ENCODE data around the gene JAKMIP3.

The JAKMIP3 gene

DNA sequence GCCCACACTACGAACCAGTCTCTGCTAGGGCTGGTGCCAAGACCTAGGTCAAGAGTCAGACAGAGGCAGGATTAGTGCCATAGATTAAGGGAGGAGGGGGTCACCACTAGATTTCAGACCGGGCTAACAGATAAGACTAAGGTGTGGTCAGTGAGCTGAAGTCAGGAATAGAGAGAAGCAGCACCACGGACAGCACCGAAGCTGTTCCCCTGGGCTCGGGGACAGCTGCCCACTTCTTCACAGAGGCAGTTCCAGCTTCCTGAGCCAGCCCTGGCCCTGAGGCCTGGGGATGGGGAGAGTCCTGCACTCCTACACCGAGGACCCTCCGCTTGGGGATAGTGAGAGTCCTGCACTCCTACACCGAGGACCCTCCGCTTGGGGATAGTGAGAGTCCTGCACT is 11.2 kb upstream of the JAKMIP3 start:
- no peak for DNase-seq
- H3K4me1 ChIP-seq (ENCODE audit: control extremely low read depth in 1 of 4, control insufficient read depth in 4 of 4, insufficient read depth in 4 of 4, low read length in 3 of 4), result no peaks in the 10 kb centered on the region
- ChIA-PET CTCF (no interaction called here), POLR2A (no interaction called here)
- WGBS (ENCODE audit: insufficient coverage), result 63% methylated on average over 8 of the region's 9 CpGs
- H3K27me3 ChIP-seq (replicated peaks in 2 of 5; ENCODE audit: control insufficient read depth in 4 of 5, insufficient read depth in 5 of 5, low read length in 4 of 5), result peaks cover 0 to 22% (median 1%) of the 10 kb centered on the region in 5 experiments
- no peak overlapping the region for H3K27ac ChIP-seq (ENCODE audit: insufficient read depth in 1 of 2, low read depth in 1 of 2, low read length in 2 of 2, poor library complexity in 1 of 2, severe bottlenecking in 2 of 2)
- H3K36me3 ChIP-seq (ENCODE audit: control insufficient read depth in 4 of 4, insufficient read depth in 4 of 4, low read length in 3 of 4), result no peaks in the 10 kb centered on the region
- no peak overlapping the region for H3K4me3 ChIP-seq (ENCODE audit: control insufficient read depth in 1 of 7, extremely low read depth in 1 of 7, insufficient read depth in 4 of 7, low read depth in 2 of 7, low read length in 6 of 7)
- H3K9me3 ChIP-seq (ENCODE audit: control extremely low read depth in 1 of 5, control insufficient read depth in 4 of 5, insufficient read depth in 2 of 5, low read depth in 1 of 5, low read length in 4 of 5), result peaks cover 0 to 35% (median 18%) of the 10 kb centered on the region in 5 experiments

DNA sequence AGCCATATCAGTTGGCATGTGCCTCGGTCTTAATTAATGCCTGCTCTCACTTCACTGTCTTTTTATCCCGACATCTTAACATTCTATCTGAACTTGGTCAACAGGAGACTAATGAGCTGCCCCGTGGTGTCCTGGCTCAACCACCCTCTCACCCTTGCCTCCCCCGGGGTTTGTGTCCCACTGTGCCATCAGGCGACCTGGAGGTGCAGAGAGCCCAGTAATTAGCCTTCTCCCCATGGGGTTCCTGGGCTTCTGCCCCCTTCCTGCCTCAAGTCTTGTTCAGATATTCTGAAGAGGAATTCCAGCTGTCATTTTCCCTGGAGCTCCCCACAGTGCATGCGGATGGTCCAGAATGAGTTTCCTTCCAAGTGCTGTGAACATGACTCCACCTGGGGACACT is 10.1 kb upstream of the JAKMIP3 start:
- Histone ChIP-seq H3K27ac (ENCODE audit: insufficient read depth in 1 of 2, low read depth in 1 of 2, low read length in 2 of 2, poor library complexity in 1 of 2, severe bottlenecking in 2 of 2) (no peak overlapping the region), H3K4me1 (ENCODE audit: control extremely low read depth in 1 of 4, control insufficient read depth in 4 of 4, insufficient read depth in 4 of 4, low read length in 3 of 4) (no peaks in the 10 kb centered on the region), H3K4me3 (ENCODE audit: control insufficient read depth in 1 of 7, extremely low read depth in 1 of 7, insufficient read depth in 4 of 7, low read depth in 2 of 7, low read length in 6 of 7) (no peak overlapping the region), H3K36me3 (ENCODE audit: control insufficient read depth in 4 of 4, insufficient read depth in 4 of 4, low read length in 3 of 4) (no peaks in the 10 kb centered on the region), H3K27me3 (replicated peaks in 2 of 5; ENCODE audit: control insufficient read depth in 4 of 5, insufficient read depth in 5 of 5, low read length in 4 of 5) (peaks cover 0 to 25% (median 1%) of the 10 kb centered on the region in 5 experiments), H3K9me3 (ENCODE audit: control extremely low read depth in 1 of 5, control insufficient read depth in 4 of 5, insufficient read depth in 2 of 5, low read depth in 1 of 5, low read length in 4 of 5) (peaks cover 0 to 33% (median 18%) of the 10 kb centered on the region in 5 experiments)
- ChIA-PET CTCF (no interaction called here), POLR2A (no interaction called here)
- no peak for DNase-seq
- WGBS (ENCODE audit: insufficient coverage), result 86% methylated on average over 6 of the region's 6 CpGs

DNA sequence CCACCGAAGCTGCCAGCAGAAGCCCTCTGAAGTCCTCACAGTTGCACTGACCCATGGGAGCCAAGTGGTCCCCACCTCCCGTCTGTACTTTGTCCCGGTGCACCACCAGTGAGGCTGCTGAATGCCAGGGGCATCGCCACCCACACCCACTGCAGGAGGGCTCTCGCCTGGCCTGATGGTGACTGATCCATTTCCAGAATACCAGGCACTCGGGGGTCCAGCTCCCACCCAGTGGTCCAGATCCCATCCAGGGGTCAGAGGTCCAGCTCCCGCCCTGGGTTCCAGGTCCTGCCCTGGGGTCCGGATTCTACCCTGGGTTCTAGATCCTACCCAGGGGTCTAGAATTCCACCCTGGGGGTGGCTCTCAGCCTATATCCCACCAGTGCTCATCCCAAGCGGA is 9.1 kb upstream of the JAKMIP3 start:
- H3K9me3 ChIP-seq (ENCODE audit: control extremely low read depth in 1 of 5, control insufficient read depth in 4 of 5, insufficient read depth in 2 of 5, low read depth in 1 of 5, low read length in 4 of 5), result peaks cover 0 to 26% (median 17%) of the 10 kb centered on the region in 5 experiments
- WGBS (ENCODE audit: insufficient coverage), result 98% methylated on average over 7 of the region's 9 CpGs
- CTCF ChIA-PET, result no interaction called here

DNA sequence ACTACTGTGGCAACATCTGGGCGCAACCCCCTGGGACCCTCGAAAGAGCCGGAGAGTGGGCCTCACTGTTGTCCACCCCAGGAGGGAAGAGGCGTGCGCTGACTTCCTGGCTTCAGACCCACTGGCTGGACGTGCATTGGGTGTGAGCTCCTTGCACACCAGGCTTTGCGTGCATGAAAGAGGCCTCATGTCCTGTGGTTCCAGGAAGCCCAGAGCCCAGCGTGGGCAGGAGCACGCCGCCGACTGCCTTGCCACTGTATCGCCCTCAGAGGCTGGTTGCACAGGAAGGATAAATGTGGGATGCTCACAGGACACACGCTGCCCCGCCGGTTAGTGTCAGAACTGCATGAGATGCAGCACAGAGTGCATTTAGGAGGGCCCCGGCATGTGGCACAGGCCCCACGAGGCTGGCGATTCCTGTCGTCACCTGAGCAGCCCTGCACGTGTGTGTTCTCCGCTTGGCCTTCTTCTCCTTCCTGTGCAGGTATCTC is 8.5 kb upstream of the JAKMIP3 start:
- Histone ChIP-seq H3K9me3 (ENCODE audit: control extremely low read depth in 1 of 5, control insufficient read depth in 4 of 5, insufficient read depth in 2 of 5, low read depth in 1 of 5, low read length in 4 of 5) (peaks cover 0 to 20% (median 11%) of the 10 kb centered on the region in 5 experiments), H3K36me3 (ENCODE audit: control insufficient read depth in 4 of 4, insufficient read depth in 4 of 4, low read length in 3 of 4) (no peaks in the 10 kb centered on the region), H3K27ac (ENCODE audit: insufficient read depth in 1 of 2, low read depth in 1 of 2, low read length in 2 of 2, poor library complexity in 1 of 2, severe bottlenecking in 2 of 2) (no peak overlapping the region), H3K27me3 (replicated peaks in 2 of 5; ENCODE audit: control insufficient read depth in 4 of 5, insufficient read depth in 5 of 5, low read length in 4 of 5) (peaks cover 0 to 37% (median 3%) of the 10 kb centered on the region in 5 experiments), H3K4me1 (ENCODE audit: control extremely low read depth in 1 of 4, control insufficient read depth in 4 of 4, insufficient read depth in 4 of 4, low read length in 3 of 4) (no peaks in the 10 kb centered on the region), H3K4me3 (ENCODE audit: control insufficient read depth in 1 of 7, extremely low read depth in 1 of 7, insufficient read depth in 4 of 7, low read depth in 2 of 7, low read length in 6 of 7) (no peak overlapping the region)
- no peak for DNase-seq
- 87% methylated on average over 21 of the region's 21 CpGs for WGBS (ENCODE audit: insufficient coverage)
- ChIA-PET CTCF (no interaction called here), POLR2A (no interaction called here)

More for the DNA sequence above, 9.1 kb upstream of the JAKMIP3 start:
- peaks cover 0 to 31% (median 2%) of the 10 kb centered on the region in 5 experiments for H3K27me3 ChIP-seq (replicated peaks in 2 of 5; ENCODE audit: control insufficient read depth in 4 of 5, insufficient read depth in 5 of 5, low read length in 4 of 5)
- H3K4me3 ChIP-seq (ENCODE audit: control insufficient read depth in 1 of 7, extremely low read depth in 1 of 7, insufficient read depth in 4 of 7, low read depth in 2 of 7, low read length in 6 of 7), result no peak overlapping the region
- no peak overlapping the region for H3K27ac ChIP-seq (ENCODE audit: insufficient read depth in 1 of 2, low read depth in 1 of 2, low read length in 2 of 2, poor library complexity in 1 of 2, severe bottlenecking in 2 of 2)
- POLR2A ChIA-PET, result no interaction called here
- no peaks in the 10 kb centered on the region for H3K36me3 ChIP-seq (ENCODE audit: control insufficient read depth in 4 of 4, insufficient read depth in 4 of 4, low read length in 3 of 4)
- no peaks in the 10 kb centered on the region for H3K4me1 ChIP-seq (ENCODE audit: control extremely low read depth in 1 of 4, control insufficient read depth in 4 of 4, insufficient read depth in 4 of 4, low read length in 3 of 4)
- no peak for DNase-seq

DNA sequence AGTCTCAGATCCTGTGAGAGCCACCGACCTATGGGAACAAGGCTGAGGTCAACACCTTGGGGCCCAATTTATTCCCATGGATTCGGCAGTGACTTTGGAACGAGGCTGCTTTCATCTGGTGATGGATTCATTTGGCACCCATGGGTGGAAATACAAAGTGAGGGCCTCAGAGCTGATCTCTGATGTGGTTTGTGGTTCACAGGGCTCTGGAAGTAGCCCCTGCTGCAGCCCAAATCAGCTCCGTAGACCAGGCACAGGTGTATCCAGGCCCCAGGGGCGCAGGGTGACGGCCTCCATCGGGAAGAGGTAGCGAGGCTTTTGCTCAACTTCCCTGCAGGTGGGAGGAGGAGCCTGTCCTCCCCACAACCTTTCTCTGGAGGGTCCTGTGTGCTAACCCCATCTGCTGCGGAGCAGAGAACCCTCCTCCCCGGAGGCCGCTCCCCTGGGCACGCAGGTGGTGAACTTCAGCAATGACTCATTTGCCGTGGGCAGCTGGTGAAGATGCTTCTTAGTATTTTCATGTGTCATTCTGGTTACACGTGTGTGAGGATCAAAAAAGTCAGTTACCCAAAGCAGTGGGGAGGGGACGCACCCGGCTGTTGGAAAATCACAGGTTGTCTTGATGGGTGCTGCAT is 7.5 kb upstream of the JAKMIP3 start:
- Histone ChIP-seq H3K9me3 (ENCODE audit: control extremely low read depth in 1 of 5, control insufficient read depth in 4 of 5, insufficient read depth in 2 of 5, low read depth in 1 of 5, low read length in 4 of 5) (peaks cover 0 to 11% (median 4%) of the 10 kb centered on the region in 5 experiments), H3K36me3 (ENCODE audit: control insufficient read depth in 4 of 4, insufficient read depth in 4 of 4, low read length in 3 of 4) (no peaks in the 10 kb centered on the region), H3K27me3 (replicated peaks in 2 of 5; ENCODE audit: control insufficient read depth in 4 of 5, insufficient read depth in 5 of 5, low read length in 4 of 5) (peaks cover 0 to 34% (median 3%) of the 10 kb centered on the region in 5 experiments), H3K27ac (ENCODE audit: insufficient read depth in 1 of 2, low read depth in 1 of 2, low read length in 2 of 2, poor library complexity in 1 of 2, severe bottlenecking in 2 of 2) (no peak overlapping the region), H3K4me1 (ENCODE audit: control extremely low read depth in 1 of 4, control insufficient read depth in 4 of 4, insufficient read depth in 4 of 4, low read length in 3 of 4) (no peaks in the 10 kb centered on the region), H3K4me3 (ENCODE audit: control insufficient read depth in 1 of 7, extremely low read depth in 1 of 7, insufficient read depth in 4 of 7, low read depth in 2 of 7, low read length in 6 of 7) (no peak overlapping the region)
- DNase-seq, result no peak
- 93% methylated on average over 15 of the region's 16 CpGs for WGBS (ENCODE audit: insufficient coverage)
- ChIA-PET POLR2A (no interaction called here), CTCF (no interaction called here)

DNA sequence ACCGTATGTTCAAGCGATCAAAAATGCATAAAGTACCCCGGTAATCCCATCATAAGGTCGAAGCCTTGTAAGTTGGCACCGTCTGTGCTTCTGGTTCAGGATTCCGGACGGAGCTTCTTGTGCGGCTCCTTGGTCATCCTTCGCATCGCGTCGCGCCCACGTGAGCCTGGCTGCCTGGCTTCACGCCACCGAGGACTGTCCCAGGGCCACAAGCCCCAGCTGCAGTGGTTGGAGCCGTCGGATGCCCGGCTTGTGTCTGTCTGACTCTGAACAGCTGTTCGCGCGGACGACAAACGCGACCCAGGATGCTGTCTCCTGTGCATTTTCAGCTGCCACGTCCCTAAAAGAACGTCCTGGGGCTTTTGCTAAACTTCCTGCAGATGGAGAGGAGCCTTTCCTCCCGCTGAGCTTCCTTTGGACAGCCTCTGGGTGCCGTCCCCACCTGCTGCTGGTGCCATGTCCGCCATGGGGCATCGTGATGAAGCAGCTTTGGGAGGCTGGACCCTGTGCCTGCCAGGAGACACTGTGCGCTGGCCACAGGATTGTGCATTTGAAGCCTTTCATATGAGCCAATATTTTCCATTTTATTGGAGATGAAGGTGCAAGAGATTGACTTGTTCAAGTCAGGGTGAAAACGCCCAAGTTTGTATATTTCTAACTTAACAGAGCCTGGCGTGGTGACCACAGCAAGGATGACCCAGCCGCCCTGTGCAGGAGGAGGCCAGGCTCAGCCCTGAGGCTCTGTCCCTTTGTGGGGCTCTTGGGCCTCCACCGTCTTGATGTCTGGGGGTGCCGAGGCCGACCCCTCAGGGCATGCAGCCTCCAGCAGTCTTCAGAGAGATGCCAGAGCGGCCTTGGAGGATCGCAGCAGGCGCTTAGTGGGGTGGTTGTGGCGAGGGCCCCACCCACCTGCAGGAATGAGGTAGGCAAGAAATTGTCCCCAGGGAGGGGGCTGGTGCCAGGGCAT is 6.7 kb upstream of the JAKMIP3 start:
- H3K9me3 ChIP-seq (ENCODE audit: control extremely low read depth in 1 of 5, control insufficient read depth in 4 of 5, insufficient read depth in 2 of 5, low read depth in 1 of 5, low read length in 4 of 5), result peaks cover 0 to 6% (median 0%) of the 10 kb centered on the region in 5 experiments
- CTCF ChIA-PET, result interaction anchor here (0.8 kb wide), 1 partner anchor 13 kb away, joined by 3 read pairs; no protein-coding TSS in a partner anchor
- no peaks in the 10 kb centered on the region for H3K4me1 ChIP-seq (ENCODE audit: control extremely low read depth in 1 of 4, control insufficient read depth in 4 of 4, insufficient read depth in 4 of 4, low read length in 3 of 4)
- peaks cover 0 to 38% (median 3%) of the 10 kb centered on the region in 5 experiments for H3K27me3 ChIP-seq (replicated peaks in 2 of 5; ENCODE audit: control insufficient read depth in 4 of 5, insufficient read depth in 5 of 5, low read length in 4 of 5)
- DNase-seq, result no peak
- no peak overlapping the region for H3K27ac ChIP-seq (ENCODE audit: insufficient read depth in 1 of 2, low read depth in 1 of 2, low read length in 2 of 2, poor library complexity in 1 of 2, severe bottlenecking in 2 of 2)
- WGBS (ENCODE audit: insufficient coverage), result 89% methylated on average over 41 of the region's 42 CpGs
- H3K4me3 ChIP-seq (ENCODE audit: control insufficient read depth in 1 of 7, extremely low read depth in 1 of 7, insufficient read depth in 4 of 7, low read depth in 2 of 7, low read length in 6 of 7), result no peak overlapping the region
- POLR2A ChIA-PET, result no interaction called here
- no peaks in the 10 kb centered on the region for H3K36me3 ChIP-seq (ENCODE audit: control insufficient read depth in 4 of 4, insufficient read depth in 4 of 4, low read length in 3 of 4)
